ENCODE data around the gene REG4. TPM values are rescaled to one million over a fixed set of nuclear protein-coding genes. Genes with fewer than 3 reads are reported as not detected.
"Not testable (repeated sequence)": the region's sequence is repeated elsewhere in the genome, so short reads cannot be mapped to it uniquely, and the experiment has no call there.

REG4 gene
- total RNA-seq (2014; rRNA removed; shearing (Covaris generic)) = not detected in 2 replicates

- no peak for DNase-seq (ENCODE audit: low spot score)
Measured at GRCh38 chr1:119811387-119811786, at the start of gene REG4. TSS of gene REG4 (minus strand) at chr1:119811460. CDS start at chr1:119808769, 2,691 bp downstream.

DNA sequence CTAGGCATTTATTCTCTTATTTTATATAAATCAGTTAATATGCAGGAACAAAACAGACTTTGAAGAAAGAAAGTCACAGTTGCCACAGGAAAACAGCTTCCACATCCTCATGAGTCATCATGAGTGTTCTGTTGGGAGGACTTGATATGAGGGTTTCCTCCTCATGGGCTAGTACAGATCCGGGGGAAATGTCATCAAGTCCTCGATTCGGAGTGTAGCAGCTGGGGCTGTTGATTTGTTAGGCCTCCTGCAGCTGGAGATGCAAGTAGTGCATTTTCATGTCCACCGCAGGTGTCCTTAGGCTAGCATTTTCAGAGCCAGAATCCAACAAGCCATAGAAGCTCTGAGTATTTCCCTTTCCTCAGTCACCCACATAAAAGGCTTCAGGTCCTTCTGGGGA, 48.4 kb upstream of the REG4 start:
- peak; percentile 51 for DNase-seq (ENCODE audit: low spot score)

DNA sequence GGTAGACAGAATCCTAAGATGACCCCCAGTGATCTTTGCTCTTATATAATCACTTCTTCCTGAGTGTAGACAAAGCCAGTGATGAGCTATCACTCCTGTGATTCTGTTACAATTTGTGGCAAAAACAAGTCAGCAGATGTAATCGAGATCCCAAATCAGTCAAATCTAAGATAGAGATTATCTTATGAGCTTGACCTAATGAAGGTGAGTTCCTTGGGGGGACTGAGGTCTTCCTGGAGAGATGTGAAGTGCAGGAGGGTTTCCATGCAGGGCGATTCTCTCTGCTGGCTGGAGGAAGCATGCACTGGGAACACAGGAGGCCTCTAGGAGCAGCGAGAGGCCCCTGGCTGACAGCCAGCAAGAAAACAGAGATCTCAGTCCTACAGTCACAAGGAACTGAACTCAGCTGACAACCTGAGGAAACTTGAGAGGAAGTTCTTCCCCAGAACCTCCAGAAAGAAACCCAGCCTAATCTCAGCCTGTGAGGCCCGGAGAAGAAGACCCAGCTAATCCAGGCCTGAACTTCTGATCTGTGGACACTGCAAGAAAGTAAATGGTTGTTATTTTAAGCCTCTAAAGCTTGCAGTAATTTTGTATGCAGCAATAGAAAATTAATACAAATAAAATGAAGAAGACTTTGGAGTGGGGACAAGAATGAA, 47.4 kb upstream of the REG4 start:
- DNase-seq (ENCODE audit: low spot score) = not testable (repeated sequence)

- DNase-seq (ENCODE audit: low spot score) = no peak
Measured at GRCh38 chr1:119858126-119858525, 46.9 kb upstream of the REG4 start.

GRCh38 chr1:119853155-119853554, 41.9 kb upstream of the REG4 start:
- DNase-seq (ENCODE audit: low spot score) = no peak

- DNase-seq (ENCODE audit: low spot score) = not testable (repeated sequence)
Measured at GRCh38 chr1:119844206-119844605, 32.9 kb upstream of the REG4 start.

DNA sequence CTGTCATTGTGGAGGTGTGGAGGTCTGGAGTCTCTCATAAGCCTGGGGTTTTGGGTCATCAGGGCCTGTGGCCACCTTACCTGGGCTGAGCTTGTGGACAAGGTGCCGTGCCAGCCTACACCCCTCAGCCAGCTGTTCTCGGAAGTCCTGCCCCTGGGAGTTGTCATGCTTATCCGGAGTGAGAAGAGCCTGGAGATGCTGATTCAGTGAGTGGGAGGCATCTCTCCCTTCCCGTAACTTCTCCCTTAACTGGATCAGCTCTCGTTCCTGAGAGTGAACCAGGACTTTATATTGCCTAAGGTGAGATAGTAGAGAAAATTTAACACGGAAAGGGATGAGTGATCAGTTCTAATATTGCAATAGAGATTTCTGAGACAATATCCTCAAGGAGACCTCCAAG, 30.0 kb upstream of the REG4 start:
- no peak for DNase-seq (ENCODE audit: low spot score)

DNA sequence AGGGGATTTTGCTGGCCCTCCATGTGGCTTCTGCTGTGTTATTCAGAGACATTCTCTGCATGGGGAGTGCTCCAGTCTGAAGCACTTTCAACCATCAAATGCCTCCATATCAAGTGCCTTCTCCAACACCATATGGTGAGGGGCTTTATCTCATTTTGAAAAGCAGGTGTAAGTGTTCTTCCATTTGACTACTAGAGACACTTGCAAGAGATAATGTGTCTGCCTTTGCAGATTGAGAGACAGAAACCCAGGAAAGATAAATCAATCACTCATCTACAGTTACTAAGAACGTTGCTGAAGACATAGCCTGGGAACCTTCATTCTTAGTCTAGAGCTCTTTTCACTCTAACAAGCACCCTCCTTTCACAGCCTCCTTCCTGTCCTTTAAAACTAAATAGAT, 29.5 kb upstream of the REG4 start:
- DNase-seq (ENCODE audit: low spot score) = no peak

DNA sequence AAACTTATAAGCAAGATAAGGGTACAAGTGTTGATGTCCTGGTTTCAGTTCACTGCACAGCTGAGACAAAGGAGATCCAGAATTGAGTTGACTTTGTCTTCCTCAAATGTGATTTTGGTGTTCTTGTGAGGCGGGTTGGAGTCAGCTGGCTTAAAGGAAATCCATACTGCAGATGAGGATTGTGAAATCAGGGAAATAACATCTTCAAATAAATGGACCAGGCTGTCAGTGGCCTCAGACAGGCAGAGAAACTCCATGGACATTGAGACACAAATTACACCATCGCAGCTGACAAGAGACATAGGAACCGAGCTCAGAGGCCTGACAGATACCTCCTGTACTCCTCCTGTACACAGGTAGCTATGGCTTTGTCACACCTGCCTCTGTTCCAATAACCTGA, 27.0 kb upstream of the REG4 start:
- DNase-seq (ENCODE audit: low spot score) = no peak

DNA sequence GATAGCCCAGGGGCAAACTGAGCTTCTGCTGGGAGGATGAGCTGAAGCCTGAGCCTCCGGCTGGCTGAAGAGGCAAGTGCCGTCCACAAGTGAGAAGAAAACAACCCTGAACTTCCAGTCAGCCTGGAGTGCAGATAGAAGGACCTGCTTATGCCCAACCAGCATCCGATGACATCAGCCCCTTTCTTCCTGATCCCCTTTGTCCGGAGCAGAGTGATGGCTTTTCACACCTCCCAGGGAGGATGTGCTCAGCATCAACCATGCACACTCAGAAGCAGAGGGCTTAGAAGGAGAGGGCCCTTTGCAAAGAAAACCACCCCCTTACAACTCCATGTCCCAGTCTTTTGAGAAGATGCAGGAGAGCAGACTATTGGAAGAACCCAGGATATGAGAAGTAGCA, 23.7 kb upstream of the REG4 start:
- DNase-seq (ENCODE audit: low spot score) = no peak

DNA sequence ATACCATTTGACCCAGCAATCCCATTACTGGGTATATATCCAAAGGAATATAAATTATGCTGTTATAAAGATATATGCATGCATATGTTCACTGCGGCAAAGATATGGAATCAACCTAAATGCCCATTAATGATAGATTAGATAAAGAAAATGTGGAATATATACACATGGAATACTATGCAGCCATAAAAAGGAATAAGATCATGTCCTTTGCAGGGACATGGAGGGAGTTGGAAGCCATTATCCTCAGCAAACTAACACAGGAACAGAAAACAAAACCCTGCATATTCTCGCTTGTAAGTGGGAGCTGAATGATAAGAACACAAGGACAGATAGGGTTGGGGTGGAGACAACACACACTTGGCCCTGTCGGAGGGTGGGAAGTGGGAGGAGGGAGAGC, 19.8 kb upstream of the REG4 start:
- no peak for DNase-seq (ENCODE audit: low spot score)

DNA sequence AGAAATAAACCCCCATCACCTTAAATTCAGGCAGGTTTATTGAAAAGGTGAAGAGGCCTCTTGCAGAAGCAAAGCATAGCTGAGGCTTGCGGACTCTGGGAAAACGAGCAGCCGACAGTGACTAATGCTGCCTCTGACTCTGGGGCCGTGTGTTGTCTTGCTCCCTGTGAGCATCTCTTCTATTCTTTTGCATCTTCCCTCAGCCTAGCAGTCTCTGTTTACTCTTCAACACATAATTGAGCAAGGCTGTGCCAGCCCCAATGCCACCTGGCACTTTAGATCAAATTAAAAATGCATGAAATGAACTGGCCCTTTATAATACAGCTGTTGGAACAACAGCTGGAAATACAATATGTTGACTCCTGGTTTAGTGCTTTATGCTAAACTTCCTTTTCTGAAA, 18.4 kb upstream of the REG4 start:
- DNase-seq (ENCODE audit: low spot score) = no peak

DNA sequence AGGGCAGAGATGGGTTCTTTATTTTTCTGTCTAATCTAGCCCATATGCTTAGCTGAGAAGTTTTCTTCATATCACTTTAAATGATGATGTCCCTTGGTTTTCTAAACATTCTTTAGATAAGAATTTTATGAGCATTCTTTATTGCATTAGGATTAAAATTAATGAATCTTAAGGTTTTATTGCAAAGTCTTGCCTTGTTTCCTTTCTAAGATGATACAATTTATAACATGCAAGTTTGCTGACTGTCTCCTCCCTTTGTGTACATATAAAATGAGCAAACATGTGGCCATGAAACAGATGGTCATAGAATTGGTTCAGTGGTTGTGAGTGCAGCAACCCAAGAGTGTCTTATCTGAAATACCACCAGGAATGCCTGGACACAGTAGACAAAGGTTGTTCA, 17.7 kb upstream of the REG4 start:
- not testable (repeated sequence) for DNase-seq (ENCODE audit: low spot score)

DNA sequence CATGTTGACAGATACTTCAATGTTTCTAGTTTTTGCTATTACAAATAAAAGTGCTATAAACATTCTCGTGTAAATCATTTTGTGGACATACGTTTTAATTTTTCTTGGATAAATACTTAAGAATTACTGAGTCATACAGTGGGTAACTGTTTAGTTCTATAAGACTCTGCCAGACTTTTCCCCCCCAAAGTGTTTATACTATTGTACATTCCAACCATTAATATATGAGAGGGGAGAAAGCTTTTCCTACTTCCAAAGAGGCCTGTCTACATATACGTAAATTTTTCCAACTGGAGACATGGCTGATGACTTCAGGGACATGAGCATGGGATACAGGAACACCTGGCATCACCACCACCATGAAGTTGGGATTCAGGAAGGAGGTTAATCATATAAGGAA, 17.0 kb upstream of the REG4 start:
- no peak for DNase-seq (ENCODE audit: low spot score)

DNA sequence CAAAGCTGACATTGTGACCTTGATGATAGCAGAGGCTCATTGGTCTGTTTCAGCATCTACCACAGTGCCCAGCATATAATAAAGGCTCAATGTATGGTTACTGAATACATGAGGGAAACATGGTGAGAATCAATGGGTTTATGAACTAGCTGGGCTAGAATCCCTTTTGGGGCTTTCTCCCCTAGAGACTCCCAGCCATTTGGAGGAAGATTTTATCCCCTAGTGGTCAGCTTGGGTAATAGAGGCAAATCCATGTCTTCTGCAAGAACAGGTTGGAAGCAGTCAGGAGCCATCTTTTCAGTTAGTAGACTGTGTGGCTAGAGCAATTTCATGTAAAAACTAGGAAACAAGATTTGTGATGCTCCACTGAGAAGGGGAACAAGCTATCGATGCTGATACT, 15.8 kb upstream of the REG4 start:
- no peak for DNase-seq (ENCODE audit: low spot score)

DNA sequence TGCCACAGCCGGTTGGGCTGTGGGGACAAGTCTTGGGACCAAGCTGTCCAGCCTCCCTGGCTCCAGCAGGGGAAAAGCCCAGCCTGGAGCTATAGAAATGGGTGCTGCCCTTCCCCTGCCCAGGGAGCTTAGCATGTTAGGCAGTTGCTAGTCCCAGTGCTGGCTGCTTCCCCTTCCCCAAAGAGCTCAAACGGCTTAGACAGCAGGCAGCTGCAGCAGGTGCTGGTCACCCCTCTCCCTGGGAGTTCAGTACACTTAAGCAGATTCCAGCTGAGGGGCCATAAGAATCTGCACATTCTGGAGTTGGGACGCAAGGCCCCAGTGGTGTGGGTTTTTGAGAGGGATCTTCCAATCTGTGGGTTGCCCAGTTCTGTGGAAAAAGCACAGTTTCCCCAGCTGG, 11.1 kb upstream of the REG4 start:
- DNase-seq (ENCODE audit: low spot score) = no peak

DNA sequence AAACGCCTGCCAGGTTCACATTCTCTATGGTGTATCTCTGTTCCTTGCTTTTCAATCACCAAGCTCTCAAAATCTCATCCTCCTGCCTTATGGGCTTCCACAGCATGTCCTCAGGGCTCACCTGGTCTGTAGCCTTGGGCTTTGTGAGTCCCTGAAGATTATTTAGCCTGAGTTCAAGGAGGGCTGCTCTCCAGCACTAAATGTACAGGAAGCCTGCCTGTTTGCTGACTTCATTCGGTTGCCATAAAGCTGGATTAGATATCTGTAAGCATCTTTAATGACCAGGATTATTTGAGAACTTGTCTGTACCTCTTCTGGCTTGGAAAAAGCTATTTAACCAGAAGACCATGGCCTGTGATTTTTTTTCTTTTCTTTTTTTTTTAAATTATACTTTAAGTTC, 6.9 kb upstream of the REG4 start:
- no peak for DNase-seq (ENCODE audit: low spot score)

DNA sequence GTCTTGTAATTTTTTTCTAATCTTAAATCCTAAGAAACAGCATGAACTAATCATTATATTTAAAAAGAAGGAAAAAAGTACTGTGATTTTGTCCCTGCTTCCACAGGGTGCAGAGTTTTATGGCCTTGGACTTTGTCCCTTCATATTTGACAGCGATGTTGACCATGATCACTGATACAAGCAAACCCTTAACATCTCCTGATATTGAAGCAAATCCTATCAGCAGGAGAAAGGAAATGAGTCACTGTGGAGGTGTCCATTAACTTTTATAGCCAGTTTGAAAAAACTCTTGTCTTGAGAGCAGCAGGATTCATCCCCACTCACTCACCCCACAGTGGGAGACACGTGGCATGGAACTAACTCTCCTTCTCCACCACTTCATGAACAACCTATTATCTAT, 5.1 kb upstream of the REG4 start:
- no peak for DNase-seq (ENCODE audit: low spot score)

- DNase-seq (ENCODE audit: low spot score) = no peak
Measured at GRCh38 chr1:119815928-119816327, 4.7 kb upstream of the REG4 start.

DNA sequence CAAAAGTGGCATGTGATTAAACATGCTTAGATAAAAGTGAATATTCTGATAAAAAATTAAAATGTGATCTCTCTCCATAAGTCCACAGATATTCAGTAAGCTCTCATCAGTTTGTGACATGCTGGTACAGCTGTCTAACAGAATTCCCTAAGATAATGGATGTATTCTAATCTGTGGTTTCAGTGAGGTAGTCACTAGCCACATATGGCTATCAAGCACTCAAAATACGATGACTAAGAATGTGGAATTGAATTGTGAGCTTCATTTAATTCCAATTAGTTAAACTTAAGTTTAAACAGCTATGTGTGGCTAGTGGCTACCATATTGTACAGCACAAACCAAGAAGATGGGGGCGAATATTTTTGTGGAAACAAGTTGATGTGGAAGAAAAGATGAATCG, 4.1 kb upstream of the REG4 start:
- DNase-seq (ENCODE audit: low spot score) = no peak

- no peak for DNase-seq (ENCODE audit: low spot score)
Measured at GRCh38 chr1:119814288-119814687, 3.0 kb upstream of the REG4 start.

DNA sequence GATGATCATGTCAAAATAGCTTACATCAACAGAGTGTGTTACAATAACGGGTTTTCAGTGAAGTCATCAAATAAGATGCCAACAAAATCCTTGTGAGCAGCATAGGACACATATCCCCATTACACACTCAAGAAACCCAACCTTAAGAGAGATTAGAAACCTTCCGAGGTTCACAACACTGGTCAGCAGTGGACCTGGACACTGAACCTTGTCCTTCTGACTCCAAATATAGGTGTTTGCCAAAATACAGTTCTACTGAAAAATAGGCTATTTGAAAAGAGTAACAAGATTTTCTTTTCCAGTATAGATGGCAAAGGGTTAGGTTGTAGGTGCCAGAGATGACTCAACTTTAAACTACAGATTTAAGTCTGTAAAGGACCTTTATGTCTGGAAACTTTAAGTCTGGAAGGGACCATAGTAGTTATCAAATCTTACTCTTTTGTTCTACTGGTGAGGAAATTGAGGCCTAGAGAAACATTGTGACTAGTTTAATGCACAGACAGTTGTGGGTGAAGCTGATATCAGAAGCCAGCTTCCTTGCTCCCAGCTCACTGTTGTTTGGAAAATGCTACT, 811 bp upstream of the REG4 start:
- DNase-seq (ENCODE audit: low spot score) = no peak

DNA sequence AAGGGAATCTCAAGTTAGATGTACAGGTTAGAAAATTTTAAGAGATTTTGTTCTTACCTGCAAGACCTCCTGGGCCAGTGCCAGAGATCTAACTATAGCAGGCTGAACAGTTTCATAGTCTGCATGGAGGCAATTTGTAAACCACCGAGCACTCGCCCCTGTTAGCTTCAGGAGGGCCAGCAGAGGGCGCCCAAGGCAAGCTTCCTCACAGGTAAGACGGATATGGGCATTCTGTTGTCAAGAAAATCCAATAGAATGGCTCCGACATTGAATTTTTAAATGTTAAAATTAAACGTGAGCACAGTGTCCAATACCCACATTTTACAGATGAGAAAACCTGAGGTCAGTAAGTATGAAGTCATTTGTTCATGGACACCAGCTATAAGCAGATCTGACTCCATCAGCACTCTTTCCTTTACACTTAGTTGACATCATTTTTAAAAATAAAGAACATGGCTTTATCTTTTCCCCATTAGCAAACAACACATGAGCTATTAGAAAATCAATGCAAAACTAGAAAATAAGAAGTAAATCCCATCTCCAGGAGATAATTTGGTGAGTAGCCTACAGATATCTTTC, 2.2 kb downstream of the REG4 start:
- DNase-seq (ENCODE audit: low spot score) = peak; percentile 73

DNA sequence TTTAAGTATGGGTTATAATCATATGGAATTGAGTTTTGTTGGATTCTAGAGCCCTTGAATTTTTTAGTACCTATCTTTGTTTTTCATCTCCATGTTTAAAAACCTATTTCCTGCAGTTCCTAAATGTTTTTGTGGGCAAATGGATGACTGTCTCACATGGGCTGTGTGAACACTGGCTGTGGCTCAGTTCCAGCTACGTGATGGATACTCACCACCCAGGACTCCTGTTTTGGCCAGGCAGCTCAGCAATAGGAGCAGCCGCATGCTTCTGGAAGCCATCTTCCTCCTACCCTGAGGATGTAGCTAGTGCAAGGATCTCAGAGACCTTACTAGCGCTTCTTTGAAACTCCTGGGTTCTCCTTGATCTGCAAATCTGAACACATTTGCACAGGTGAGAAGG, 2.8 kb downstream of the REG4 start:
- no peak for DNase-seq (ENCODE audit: low spot score)
